A549 (cell line): ENCODE results near the gene MYO1E.
A peak's percentile ranks its signal among the peaks of the same experiment; 100 is the strongest.

Experiments
- CTCF ChIP-seq: fragments of >200 bp; sonication (Bioruptor Twin); formaldehyde crosslinking; IDR thresholded peaks from 3 replicates; pipeline ENCODE4 v1.5.1; 2016
- NR3C1 ChIP-seq: fragments of >200 bp; sonication (Bioruptor Twin); formaldehyde crosslinking; IDR thresholded peaks from 3 replicates; pipeline ENCODE4 v1.6.1; 2017
- RAD21 ChIP-seq, 2 experiments: fragments of >200 bp in 1 of 2; sonication (Bioruptor Twin) in 1 of 2; formaldehyde crosslinking in 1 of 2; IDR thresholded peaks in 1 of 2; conservative IDR thresholded peaks in 1 of 2; 2 replicates in 1 of 2; 3 replicates in 1 of 2; pipeline ENCODE4 v1.6.1; 2012 to 2018; ENCODE audit warnings: inconsistent platforms in 1 of 2
- RFX5 ChIP-seq: fragments of 450-650 bp; IDR thresholded peaks from 2 replicates; pipeline ENCODE4 v1.7.1; 2014; ENCODE audit warnings: antibody characterized with exemption, mild to moderate bottlenecking, moderate library complexity

GRCh38 chr15:59371458-59372351, 966 bp downstream of the MYO1E start:
- TF ChIP-seq CTCF (no peak), RFX5 (no peak), NR3C1 (no peak), RAD21 (conservative IDR thresholded peaks at IDR 0.05 in 1 of 2, IDR thresholded peaks at IDR 0.05 in 1 of 2) (0 out of 5 replicates have a peak, but pooled peaks of 1 of the 2 experiments have one; percentile 5)
